ENCODE results near the gene KCNE4. TPM values are rescaled to one million over a fixed set of nuclear protein-coding genes. Genes with fewer than 3 reads are reported as not detected.

The KCNE4 gene
- total RNA-seq, 1 donor from 2014 or later: not detected

DNA sequence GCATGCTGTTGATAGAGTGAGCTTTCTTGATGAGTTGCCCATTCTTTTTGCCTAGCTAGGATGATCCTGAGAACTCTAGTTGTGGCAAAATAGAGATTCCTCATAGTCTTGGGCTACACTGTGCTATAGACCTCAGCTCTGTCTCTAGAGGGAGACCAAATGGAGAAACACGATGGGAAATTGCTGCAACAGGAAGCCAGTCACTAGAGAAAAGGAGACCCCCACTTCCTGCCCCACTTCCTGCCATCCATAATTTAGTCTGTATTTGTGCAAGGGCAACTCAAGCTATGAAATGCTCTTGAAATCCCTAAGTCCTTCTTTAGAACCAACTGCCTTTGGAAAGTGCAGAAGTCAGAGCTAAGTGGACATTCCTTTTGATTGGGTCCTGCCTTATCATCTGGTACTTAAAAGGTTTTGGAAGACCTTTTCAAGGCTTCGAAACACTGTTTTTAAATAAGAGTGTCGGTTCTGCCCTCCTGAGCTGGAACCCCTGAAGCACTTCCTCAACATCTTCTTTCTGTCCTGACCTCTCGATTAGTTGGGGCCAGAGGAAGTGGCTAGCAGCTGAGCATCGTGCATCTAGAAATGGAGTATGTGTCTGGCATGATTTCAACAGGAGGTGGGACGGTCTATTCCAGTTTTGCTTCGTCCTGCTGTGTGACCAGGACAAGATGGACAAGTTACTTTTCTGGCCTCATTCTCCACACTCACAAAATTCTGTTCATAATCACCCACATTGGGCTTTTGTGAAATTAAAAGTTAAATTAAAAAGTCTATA is 8.6 kb upstream of the KCNE4 start:
- Mint-ChIP-seq H3K4me3 (ENCODE audit: unreplicated experiment) (no peak overlapping the region), H3K27me3 (ENCODE audit: unreplicated experiment) (no peaks in the 10 kb centered on the region), H3K27ac (ENCODE audit: unreplicated experiment) (no peak overlapping the region), H3K9me3 (ENCODE audit: unreplicated experiment) (no peaks in the 10 kb centered on the region), H3K36me3 (ENCODE audit: unreplicated experiment) (no peaks in the 10 kb centered on the region), H3K4me1 (ENCODE audit: low read depth, unreplicated experiment) (peaks cover 4% of the 10 kb centered on the region)
- no peak for DNase-seq
- TF ChIP-seq, protein P1, sequence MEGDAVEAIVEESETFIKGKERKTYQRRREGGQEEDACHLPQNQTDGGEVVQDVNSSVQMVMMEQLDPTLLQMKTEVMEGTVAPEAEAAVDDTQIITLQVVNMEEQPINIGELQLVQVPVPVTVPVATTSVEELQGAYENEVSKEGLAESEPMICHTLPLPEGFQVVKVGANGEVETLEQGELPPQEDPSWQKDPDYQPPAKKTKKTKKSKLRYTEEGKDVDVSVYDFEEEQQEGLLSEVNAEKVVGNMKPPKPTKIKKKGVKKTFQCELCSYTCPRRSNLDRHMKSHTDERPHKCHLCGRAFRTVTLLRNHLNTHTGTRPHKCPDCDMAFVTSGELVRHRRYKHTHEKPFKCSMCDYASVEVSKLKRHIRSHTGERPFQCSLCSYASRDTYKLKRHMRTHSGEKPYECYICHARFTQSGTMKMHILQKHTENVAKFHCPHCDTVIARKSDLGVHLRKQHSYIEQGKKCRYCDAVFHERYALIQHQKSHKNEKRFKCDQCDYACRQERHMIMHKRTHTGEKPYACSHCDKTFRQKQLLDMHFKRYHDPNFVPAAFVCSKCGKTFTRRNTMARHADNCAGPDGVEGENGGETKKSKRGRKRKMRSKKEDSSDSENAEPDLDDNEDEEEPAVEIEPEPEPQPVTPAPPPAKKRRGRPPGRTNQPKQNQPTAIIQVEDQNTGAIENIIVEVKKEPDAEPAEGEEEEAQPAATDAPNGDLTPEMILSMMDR (IDR thresholded peaks at IDR 0.05; ENCODE audit: partially characterized antibody, unreplicated experiment): no peak

DNA sequence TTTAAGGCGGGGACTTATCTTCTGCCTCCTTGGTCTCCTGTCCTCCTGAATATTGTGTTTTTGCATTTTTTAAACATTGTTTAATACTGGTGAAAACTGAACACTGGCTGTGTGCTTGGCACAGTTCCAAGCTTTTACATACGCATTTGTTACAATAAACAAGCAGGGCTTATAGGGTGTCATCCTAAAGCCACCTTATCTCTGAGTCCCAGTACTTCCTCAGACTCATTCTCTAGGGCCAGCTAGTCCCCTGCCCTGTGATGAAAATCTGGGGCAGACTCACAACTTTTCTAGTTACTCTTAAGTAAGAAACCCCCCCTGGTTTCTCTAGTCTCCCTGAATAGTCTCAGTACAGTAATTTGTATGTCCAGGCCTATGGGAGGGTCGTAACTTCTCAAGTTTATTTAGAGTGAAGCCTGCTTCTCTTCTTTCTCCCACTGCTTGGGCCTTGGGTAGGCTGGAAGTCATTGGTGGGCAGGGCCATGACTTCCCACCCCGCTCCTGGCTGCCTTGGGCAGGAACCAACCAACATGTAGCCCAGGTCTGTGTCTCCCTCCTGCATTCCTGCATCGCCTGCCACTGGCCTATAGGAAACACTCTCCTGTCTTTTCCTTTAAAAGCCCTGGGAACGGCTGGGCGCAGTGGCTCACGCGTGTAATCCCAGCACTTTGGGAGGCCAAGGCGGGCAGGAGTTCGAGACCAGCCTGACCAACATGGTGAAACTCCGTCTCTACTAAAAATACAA is 7.7 kb upstream of the KCNE4 start:
- H3K4me1 Mint-ChIP-seq (ENCODE audit: low read depth, unreplicated experiment): peaks cover 4% of the 10 kb centered on the region

DNA sequence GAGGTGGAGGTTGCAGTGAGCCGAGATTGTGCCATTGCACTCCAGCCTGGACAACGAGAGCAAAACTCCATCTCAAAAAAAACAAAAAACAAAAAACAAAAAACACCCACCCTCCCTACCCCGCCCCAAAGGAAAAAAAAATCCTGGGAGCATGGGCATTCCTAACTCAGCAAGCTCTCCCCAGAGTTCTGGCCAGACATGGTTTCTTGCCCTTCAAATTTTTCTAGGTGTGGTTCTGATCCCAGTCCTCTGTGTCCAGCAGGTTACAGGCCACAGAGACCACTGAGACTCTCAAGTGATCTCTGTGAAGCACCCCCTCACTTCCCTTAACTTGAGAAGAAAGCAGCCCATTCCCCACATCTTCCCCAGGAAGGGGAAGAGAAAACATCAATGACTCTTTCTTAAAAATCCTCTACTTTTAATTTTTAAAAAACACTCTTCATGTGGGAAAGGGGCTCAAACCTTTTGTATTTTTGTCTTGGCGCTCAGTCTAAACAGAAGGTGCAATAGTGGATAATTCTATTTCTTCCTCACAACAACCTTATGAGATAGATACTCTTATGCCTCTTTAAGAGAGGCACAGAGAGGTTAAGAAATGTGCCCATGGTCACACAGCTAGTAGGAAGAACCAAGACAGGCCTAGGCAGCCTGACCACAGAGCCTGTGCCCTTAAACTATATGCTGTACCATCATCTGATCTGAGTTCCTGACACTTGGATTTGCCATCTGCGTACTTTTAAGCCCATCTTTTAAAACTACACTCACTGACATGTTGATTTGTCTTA is 6.9 kb upstream of the KCNE4 start:
- TF ChIP-seq, protein P1 (IDR thresholded peaks at IDR 0.05; ENCODE audit: partially characterized antibody, unreplicated experiment): no peak
- Mint-ChIP-seq H3K4me1 (ENCODE audit: low read depth, unreplicated experiment) (peaks cover 4% of the 10 kb centered on the region), H3K36me3 (ENCODE audit: unreplicated experiment) (no peaks in the 10 kb centered on the region), H3K27me3 (ENCODE audit: unreplicated experiment) (no peaks in the 10 kb centered on the region), H3K27ac (ENCODE audit: unreplicated experiment) (no peak overlapping the region), H3K9me3 (ENCODE audit: unreplicated experiment) (peaks cover under 1% of the 10 kb centered on the region), H3K4me3 (ENCODE audit: unreplicated experiment) (no peak overlapping the region)
- DNase-seq: no peak

More for the DNA sequence above, 7.7 kb upstream of the KCNE4 start:
- Mint-ChIP-seq H3K36me3 (ENCODE audit: unreplicated experiment) (no peaks in the 10 kb centered on the region), H3K27me3 (ENCODE audit: unreplicated experiment) (no peaks in the 10 kb centered on the region), H3K27ac (ENCODE audit: unreplicated experiment) (no peak overlapping the region), H3K9me3 (ENCODE audit: unreplicated experiment) (no peaks in the 10 kb centered on the region), H3K4me3 (ENCODE audit: unreplicated experiment) (no peak overlapping the region)
- TF ChIP-seq, protein P1 (IDR thresholded peaks at IDR 0.05; ENCODE audit: partially characterized antibody, unreplicated experiment): no peak
- DNase-seq: no peak

DNA sequence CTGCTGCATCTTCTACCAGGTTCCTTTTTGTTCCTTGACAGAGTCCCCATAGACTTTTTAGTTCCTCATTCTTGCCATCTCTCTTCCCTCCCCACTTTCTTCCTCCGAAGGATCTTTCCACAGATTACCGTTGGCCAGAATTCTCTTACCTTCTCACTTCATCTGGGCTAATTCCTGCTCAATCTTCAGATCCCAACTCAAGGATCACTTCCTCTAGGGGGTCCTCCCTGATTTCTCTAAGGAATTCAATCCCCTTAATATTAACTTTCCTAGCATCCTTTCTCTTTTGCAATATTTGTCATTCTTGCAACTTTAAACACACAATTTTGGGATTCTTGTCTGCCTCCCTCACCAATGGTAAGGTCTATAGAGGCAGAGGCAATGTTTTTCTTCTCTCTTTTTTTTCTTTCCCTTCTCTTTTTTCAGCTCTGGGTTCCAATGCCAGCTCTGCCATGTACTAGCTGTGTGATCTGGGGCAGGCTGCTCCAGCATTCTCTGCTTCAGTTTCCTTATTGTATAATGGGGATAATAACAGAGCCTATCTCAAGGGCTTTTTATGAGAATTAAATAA is 5.4 kb upstream of the KCNE4 start:
- Mint-ChIP-seq H3K27me3 (ENCODE audit: unreplicated experiment) (no peaks in the 10 kb centered on the region), H3K4me1 (ENCODE audit: low read depth, unreplicated experiment) (peaks cover 6% of the 10 kb centered on the region), H3K9me3 (ENCODE audit: unreplicated experiment) (peaks cover 2% of the 10 kb centered on the region), H3K4me3 (ENCODE audit: unreplicated experiment) (no peak overlapping the region), H3K27ac (ENCODE audit: unreplicated experiment) (no peak overlapping the region), H3K36me3 (ENCODE audit: unreplicated experiment) (no peaks in the 10 kb centered on the region)
- TF ChIP-seq, protein P1 (IDR thresholded peaks at IDR 0.05; ENCODE audit: partially characterized antibody, unreplicated experiment): no peak
- DNase-seq: no peak
